ENCODE measurements around the gene CHRNG.
"Not testable (repeated sequence)": the region's sequence is repeated elsewhere in the genome, so short reads cannot be mapped to it uniquely, and the experiment has no call there.

GRCh38 chr2:232532821-232533220 is 6.7 kb upstream of the CHRNG start:
- TF ChIP-seq CTCF, POLR2A (IDR thresholded peaks at IDR 0.05): not testable (repeated sequence)

Measured in sigmoid colon (tissue), 3 donors.